GM19240 (cell line): Measurements from ENCODE around the gene DYDC2.
"Not testable (repeated sequence)": the region's sequence is repeated elsewhere in the genome, so short reads cannot be mapped to it uniquely, and the experiment has no call there.

Source experiments
- DNase-seq: peaks from one replicate; pipeline ENCODE4 v3.0.0; 2011; ENCODE audit warnings: low spot score; ENCODE audit not compliant: insufficient read length

The DYDC2 gene

GRCh38 chr10:80413271-80413996 lies 56.9 kb downstream of the DYDC2 start:
- no peak for DNase-seq

GRCh38 chr10:80414142-80414895 lies 57.7 kb downstream of the DYDC2 start:
- DNase-seq = no peak

- no peak for DNase-seq
These were observed 59.3 kb downstream of the DYDC2 start for GRCh38 chr10:80415734-80416478.

- no peak for DNase-seq
These were observed 60.0 kb downstream of the DYDC2 start for GRCh38 chr10:80416479-80417098.

- not testable (repeated sequence) for DNase-seq
These were observed 60.7 kb downstream of the DYDC2 start for GRCh38 chr10:80417256-80417655.
